GM21515 (cell line): ENCODE data around the gene GCSAM.

ENCODE experiments used
- ATAC-seq: cut with Tn5 transposase; IDR thresholded peaks from one replicate; pipeline ENCODE4 v1.9.1; 2021; ENCODE audit not compliant: unreplicated experiment

GCSAM gene

DNA sequence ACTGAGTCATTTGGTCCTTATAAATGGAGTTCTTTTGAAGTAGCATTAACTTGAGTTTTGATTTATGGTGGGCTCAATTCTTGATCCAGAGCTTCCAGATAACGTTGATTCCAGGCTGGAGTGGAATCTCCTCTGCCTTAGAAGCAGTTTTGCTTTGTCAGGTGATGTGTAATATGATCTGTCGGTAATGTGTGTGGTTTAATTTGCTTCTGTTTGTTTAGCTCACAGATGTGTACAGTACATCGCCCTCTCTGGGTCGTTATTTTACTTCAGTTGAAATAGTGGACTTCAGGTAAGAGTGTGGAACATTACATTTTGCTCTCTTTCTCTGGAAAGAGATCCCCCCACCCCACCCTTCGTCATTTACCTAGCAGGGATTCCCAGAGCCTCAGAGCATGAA is 23.7 kb downstream of the GCSAM start:
- no peak for ATAC-seq

DNA sequence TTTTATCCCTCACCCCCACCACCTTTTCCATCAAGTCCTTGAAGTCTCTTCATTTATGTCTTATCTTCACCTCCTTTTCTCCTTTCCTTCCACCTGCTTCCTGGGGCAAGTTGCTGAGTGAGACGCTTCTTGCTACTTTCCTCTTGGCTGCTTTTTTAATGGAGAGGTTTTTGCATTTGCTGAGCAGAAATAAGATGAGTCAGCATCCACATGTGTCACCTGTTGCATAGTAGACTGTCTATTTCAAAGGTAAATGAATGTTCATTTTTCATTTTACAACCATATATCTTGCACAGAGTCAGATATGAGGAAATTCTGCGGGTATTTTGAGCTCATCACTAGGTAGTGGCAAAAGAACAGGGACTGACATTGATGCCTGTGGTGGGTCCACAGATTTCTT is 28.3 kb downstream of the GCSAM start:
- no peak for ATAC-seq

DNA sequence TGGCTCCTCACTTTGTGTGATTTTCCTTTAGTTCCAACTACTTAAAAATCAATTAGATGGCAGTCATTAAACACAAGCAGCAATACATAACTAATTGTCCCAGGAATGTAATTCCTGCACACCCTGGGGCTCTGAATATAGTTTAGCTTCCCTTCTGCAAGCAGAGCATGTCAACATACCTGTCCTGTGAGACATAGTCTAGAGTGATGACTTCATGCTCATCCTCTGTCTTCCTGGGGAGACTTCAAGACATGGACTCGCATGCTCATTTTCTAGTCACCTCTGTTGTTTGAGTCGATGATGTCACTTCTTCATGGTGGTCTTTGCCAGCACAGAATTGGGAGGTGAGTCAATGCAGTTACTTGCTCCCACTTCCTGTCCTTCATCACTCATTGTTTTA is 31.1 kb downstream of the GCSAM start:
- ATAC-seq: no peak

DNA sequence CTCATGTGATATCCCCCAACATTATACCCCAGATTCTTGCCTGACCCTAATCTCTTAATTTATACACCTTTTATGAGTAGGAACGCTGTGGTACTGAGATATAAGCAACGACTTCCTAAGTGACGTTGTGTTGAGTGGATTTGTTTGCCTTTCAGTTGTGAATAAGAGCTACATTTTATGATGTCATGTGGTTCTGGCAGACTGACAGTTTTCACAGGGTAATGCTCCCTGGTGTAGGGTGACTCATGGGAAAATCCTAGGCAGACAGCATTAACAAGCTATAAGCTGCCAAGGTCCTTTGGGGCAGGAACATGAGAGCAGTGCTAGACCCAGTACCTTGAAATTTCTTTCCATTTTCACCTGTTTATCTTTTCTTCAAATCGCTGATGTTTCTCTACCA is 35.7 kb downstream of the GCSAM start:
- ATAC-seq: no peak

DNA sequence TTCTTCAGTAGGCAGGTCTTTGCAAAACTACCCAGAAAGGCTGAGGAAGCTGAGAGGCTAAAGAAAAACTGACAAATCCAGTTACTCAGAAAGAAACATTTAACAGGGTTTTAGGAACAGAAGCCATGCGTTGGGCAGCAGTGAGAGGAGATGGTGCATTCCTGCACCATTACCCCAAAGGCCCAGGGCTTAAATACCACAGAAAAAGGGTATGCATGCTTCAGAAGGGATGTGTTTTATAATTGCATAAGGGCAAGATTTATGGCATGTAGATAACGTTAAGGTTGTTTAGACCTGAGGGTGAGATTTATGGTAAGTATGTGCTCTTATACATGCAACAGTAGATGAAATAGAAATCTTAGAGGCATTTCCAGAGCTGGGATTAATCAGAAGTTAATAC is 36.9 kb downstream of the GCSAM start:
- no peak for ATAC-seq

DNA sequence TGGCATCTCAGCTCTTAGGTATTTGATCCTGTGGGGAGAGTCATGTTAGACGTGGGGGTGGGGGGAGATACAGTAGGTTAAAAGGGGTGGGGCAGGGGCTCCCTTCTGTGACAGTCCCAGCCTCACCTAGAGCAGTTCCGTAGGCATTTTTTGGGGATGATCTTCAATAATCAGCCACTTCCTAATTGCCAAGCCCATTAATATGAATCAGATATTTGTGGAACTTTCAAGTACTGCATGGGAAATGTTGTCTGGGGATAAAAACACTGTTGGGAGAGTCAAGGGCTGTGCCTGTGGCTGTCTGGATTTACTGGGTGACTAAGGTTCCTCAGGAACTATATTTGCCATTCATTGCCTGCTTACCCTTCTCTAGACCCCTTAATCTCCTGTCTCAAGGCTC is 37.3 kb downstream of the GCSAM start:
- ATAC-seq: no peak

DNA sequence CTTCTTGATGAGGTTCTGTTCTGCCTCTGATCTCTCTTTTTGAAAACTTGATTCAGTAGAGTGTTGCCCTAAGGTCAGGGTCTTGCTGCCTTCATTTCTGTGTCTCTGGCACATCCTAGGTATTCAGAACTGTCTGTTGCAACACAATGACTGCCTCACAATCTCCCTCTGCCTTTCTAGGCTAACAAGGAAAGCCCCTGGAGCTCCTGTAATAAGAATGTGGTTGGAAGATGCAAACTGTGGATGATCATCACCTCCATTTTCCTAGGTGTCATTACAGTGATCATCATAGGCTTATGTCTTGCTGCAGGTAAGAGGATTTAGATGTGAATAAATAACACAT is 39.9 kb downstream of the GCSAM start:
- ATAC-seq: no peak

DNA sequence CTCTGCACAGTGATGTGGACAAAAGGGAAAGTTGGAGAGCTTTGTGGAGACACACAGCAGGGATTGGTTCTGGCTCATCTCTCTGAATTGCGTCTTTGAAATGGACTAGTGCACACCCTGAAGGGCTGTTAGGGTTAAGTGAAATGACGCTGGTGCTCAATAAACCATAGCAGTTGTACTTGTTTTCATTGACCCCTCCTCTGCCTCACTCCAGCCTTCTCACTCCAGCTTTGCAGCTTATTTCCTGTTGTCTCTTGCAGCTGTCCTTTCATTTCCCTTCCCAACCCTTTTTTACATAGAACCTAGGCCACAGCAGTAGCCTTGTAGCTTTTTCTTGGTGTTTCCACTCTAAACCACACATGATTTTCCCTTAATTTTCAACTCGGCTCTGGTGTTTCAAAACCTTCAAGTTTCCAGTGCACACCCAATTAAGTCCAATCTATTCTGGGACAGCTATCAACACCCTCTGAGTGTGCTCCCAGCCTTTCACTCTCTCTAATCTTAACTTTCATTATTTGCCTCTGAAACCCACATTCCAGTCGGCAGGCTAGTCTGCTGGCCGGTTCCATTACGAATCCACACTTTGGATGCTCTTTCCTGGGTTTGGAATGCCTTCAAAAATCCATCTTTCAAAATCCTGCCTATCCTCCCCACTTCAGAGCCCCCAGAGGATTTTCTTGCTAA is 40.4 kb downstream of the GCSAM start:
- ATAC-seq: peak; percentile 60

DNA sequence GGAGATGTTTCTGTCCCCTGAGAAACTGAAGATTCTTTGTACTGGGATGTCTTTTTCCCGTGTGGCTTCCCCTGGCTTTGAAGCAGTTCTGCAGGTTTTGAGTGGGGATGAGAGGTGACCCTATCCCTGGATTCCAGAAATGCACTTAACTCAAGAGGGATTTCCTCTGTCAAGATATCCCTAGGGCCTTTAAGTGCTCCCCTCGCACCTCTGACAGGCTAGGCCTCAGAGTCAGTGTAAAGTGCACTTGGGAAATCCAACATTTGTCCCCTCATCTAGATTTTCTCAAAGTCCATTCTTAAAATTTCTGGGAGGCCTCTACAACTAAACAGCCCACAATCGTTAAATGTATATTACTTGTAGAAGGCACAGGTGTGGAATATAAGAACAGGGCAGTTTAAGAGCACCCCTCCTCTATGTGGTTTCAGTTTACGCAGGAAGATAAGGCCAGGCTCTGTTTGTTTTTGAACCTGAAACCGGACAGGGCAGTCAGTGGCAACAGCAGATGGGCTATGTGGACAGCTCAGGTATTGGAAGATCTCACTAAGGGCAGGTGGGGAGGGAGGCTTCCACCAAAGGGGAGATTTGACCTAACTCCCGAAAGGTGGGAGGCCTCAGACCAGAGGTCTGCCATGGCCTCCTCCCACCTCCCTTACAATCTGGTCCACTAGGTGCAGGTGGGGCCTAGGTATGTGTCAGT is 42.0 kb downstream of the GCSAM start:
- no peak for ATAC-seq

DNA sequence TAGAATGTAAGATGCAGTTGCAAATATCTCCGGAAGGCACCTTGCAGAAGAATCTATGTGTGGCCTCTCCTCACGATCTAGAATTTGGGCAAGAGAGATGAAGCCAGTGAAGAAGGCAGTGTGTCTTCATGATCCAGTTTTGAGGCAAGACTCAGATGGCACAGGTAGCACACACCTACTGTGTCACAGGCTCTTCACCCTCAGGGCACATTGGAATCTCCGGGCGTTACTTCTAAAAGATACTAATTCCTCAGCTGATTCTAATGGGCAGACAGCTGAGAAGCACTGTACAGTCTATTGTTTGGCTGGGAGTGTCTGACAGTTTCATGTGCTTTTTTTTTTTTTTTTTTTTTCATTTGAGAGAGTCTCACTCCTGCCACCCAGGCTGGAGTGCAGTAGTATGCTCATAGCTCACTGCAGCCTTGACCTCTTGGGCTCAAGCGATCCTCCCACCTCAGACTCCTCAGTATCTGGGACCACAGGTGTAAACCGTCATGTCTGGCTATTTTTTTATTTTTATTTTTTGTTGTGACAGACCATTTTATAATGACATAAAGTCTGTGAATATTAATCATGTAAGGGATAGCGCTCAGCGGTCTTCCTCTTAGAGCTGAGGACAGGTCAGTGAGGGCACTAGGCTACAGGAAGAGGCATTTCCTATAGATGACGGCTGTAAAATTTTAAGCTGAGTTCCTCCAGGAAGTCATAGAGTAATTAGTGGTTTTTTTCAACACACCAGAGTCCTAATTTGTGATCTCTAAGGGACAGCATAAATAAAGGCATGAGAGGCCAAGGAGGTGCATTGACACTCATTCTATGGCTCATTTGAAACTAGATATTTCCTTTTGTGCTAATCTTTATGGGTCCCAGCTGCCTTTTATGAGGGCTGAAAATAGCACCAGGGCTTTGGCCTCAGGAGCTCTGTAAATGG is 42.8 kb downstream of the GCSAM start:
- no peak for ATAC-seq

DNA sequence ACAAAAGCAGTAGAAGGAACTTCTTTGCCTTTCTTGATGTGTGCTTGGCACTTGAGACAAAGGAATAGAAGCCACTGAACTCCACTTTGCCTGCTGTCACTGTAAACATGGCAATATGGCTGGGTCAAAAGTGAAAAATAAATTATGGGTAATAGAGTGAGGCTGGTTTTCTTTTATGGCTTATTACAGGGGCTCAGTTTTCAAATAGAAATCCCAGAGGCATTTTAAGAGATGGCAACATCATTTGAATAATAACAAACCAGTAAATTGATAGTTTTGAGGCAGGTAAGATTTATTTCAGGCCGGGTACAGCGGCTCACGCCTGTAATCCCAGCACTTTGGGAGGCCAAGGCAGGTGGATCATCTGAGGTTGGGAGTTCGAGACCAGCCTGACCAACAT is 44.1 kb downstream of the GCSAM start:
- no peak for ATAC-seq

DNA sequence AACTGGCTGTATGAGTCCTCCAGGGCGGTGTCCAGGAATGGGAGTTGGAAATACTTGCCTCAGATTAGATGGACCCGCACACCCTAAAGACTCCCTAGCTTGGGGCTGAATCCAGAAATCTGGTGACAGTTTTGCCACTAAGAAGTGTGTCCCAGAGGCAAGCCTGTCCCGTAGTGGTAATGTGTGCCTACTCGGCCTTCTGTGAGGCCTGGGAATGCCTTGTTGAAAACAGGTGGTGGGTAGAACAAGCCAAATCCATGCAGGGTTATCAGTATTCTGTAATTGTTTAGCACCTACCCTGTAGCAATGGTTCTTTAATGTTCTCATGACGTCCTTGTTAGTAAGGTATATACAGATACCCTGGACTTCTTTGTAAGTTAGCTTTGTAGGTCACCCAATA is 45.3 kb downstream of the GCSAM start:
- no peak for ATAC-seq

DNA sequence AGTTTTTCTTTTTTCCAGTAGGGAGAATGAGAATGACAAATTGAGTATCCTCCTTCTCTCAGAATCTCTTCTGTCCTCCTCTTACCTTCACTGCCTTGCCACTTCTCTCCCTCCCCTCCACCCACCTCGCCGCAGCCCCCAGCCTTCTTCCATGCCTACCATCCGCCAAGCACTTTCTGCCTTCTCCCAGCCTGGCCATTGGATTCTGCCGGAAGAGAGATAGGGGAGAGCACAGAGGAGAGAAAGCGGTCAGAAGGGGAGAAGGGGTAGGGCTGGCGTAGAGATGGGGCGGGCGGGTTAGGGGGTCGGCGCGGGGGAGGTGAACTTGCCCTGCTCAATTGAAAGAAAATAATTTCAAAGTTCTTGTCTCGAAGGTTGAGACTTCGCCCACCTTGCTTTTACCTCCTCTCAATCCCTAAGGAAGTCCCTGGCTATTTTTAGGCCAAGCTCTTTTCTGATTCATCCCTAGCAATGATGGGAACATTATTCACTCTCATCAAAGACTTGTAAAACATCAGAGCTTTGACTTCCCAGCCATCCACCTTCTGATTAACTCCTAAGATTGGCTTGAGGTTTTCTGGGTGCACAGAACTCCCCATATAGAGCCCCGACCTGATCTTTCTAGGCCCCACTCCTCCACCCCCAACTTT is 46.0 kb downstream of the GCSAM start:
- ATAC-seq: no peak

DNA sequence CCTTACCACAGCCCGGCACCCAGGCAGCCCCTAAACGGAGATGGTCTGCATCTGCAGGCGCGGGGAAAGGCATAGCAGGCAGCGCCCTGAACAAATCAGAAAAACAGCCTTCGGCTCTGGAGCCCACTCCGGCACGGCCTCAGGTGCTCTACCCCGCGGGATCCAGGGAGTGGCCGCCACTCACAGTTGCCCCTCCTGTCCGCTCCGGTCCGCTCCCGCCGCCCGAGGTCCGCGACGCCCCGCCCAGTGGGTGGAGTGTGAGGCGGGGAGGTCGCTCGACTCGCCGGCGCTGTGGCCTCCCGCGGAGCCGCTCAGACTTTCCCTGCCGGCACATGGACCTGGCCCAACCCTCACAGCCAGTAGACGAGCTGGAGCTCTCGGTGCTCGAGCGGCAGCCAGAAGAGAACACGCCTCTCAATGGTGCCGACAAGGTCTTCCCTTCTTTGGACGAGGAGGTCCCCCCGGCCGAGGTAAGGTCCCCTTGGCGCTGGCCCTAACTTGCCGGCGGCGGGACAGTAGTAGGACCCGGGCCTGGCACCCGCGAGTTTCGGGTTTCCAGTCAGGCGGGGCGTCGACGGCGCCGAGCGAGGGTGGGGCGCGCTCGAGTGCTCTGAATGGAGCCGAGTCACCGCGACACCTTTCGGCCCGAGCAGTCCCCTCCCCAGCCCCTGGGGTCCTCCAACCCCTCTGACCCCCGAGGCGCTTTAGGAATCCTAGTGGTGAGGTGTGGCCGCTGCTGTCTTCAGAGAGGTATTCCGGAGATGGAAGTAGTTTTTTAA is 46.8 kb downstream of the GCSAM start, which contains the start of gene C3orf52:
Gene C3orf52, plus strand, starts transcription at position 314 of the 779 bp plus-strand sequence. Its CDS starts 19 bp downstream, at position 333.
- peak; percentile 76 for ATAC-seq

DNA sequence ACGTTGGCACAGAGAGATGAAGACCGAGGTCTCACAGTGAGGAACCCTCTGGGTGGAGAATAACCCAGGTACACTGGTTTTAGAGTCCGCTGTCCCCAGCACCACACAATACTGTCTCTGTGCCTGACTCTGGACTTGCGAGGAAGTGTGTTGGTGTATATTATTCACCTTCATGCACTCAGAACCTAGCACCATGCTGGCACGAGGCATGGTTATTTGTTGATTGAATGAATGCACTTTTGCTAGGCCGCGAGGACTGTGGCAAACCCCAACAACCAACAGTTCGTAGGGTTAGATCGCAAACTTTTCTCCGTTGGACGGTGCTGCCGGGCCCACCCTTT is 47.3 kb downstream of the GCSAM start:
- peak; percentile 8 for ATAC-seq

DNA sequence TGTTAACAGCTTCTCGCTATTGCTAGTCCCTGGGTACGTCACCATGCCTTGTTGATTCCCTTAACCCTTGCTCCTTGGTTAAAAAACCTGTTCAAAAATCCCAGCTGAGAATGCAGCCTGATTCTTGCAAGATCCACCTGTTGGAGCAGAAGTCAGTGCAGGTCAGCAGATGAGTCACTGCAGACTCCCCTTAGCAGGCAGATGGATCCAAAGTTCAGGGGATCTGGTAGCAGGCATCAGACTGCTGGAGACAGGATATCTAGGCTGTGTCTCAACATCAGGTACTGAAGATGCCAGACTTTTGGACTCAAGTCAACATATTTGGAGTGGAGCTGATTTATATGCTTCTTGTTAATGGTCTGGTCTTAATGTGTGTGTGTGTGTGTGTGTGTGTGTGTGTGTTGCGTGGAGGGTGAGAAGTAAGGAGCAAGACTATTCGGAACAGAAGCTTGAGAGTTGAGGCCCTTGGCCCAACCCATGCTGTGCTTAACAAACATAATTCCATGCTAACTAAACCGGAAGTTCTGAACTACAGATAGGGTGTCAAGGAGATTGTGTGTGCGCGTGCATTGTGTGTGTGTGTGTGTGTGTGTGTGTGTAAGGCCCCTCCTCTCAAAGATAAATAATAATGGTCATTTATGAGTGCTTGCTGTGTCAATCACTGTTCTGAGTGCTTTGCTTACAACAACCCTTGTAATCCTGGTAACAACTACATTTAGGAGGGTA is 47.9 kb downstream of the GCSAM start:
- ATAC-seq: no peak

DNA sequence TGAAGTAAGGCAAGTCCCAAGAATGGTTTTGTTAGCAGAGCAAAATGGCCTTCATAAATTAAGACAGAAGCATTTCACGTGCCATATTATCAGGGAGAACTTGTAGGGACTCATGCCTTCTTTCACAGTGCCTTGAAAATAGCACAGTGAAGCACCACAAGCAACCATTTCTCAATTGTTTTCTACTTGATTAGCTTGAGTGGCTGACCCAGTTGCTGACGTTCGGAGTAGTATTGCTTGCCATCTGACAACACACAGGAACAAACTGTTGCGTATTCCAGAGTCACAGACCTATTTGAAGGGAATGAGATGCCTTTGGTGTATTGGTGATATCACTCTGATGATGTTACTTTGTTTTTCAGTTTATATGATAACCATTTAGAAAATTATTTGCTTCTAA is 49.8 kb downstream of the GCSAM start:
- no peak for ATAC-seq

DNA sequence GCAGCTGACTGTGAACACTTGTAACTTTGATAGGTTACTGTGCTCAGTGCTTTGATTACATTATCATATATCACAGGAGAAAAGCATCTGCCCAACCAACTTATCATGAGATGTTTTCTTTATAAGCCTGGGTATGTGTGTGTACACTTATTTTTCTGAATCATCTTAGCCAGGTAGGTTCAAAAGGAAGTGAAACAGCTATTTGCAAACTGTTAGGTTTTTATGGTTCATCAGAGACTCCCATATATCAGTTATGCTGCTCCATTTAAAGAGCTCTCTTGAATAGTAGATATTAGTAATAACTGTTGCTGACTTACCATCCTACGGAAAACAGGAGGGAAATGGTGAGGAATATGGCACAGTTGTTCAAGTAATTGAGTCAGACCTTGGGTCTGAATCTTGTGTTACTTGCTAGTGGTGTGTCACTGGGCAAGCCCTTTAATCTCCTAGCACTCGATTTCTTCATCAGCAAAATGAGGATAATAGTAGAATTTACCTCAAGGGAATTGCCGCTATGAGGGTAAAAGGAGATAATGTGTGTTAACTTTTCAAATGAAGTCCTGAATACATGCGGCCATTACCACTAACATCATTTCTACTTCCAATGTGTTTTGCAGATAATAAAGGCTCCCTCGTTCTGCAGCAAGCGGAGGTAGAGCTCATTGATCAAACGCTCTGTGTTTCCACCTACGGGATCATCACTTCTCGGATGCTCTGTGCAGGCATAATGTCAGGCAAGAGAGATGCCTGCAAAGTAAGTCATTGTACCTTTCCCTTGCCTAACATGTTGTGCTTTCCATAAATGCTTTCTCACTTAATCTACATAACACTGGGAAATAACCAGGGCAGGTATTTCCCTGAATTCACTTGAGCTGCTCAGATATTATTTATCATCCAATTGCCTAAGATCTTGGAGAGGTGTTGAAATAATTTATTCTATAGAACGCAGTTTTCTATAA is 54.6 kb downstream of the GCSAM start:
- no peak for ATAC-seq
